Measurements from ENCODE around the gene IL11. TPM values are rescaled to one million over a fixed set of nuclear protein-coding genes. Genes with fewer than 3 reads are reported as not detected.

Gene IL11
- total RNA-seq, 1 experiment from 2014 or later, result 8.4 TPM

- no peak for DNase-seq (ENCODE audit: low spot score)
- in situ Hi-C loops (cut with HindIII; ENCODE audit: low sequenced_read_pairs), result no loop called here
These were observed 55.9 kb downstream of the IL11 start for GRCh38 chr19:55314396-55314795.

Other genes starting within 250 kb of the IL11 start
- gene TNNT1, start 221.3 kb downstream of the IL11 start, total RNA-seq (2014; rRNA removed; shearing (Covaris generic)), result 423 and 463 TPM in 2 replicates
- 13.5 and 25.2 TPM in 2 replicates for gene TNNI3, start 212.7 kb downstream of the IL11 start, total RNA-seq (2014; rRNA removed; shearing (Covaris generic))
- 25.2 and 37.7 TPM in 2 replicates for gene DNAAF3, start 203.8 kb downstream of the IL11 start, total RNA-seq (2014; rRNA removed; shearing (Covaris generic))
- 0.85 and 1.2 TPM in 2 replicates for gene SYT5, start 190.2 kb downstream of the IL11 start, total RNA-seq (2014; rRNA removed; shearing (Covaris generic))
- 5.2 and 20.7 TPM in 2 replicates for gene PTPRH, start 161.0 kb downstream of the IL11 start, total RNA-seq (2014; rRNA removed; shearing (Covaris generic))
- 0.62 and 1.5 TPM in 2 replicates for gene TMEM86B, start 141.7 kb downstream of the IL11 start, total RNA-seq (2014; rRNA removed; shearing (Covaris generic))
- 104 and 109 TPM in 2 replicates for gene PPP6R1, start 111.4 kb downstream of the IL11 start, total RNA-seq (2014; rRNA removed; shearing (Covaris generic))
- 74.4 and 89.1 TPM in 2 replicates for gene HSPBP1, start 90.4 kb downstream of the IL11 start, total RNA-seq (2014; rRNA removed; shearing (Covaris generic))
- 8.9 and 18.3 TPM in 2 replicates for gene BRSK1, start 86.5 kb downstream of the IL11 start, total RNA-seq (2014; rRNA removed; shearing (Covaris generic))
- gene TMEM150B, start 45.1 kb downstream of the IL11 start, total RNA-seq (2014; rRNA removed; shearing (Covaris generic)), result 1.9 TPM in 1 of 2 replicates, not detected in the other
- 17.7 and 20.8 TPM in 2 replicates for gene KMT5C, start 30.6 kb downstream of the IL11 start, total RNA-seq (2014; rRNA removed; shearing (Covaris generic))
- gene COX6B2, start 15.7 kb downstream of the IL11 start, total RNA-seq (2014; rRNA removed; shearing (Covaris generic)), result 5.8 TPM in 2 replicates
- gene GARIN5B, start 7.2 kb downstream of the IL11 start, total RNA-seq (2014; rRNA removed; shearing (Covaris generic)), result not detected in 2 replicates
- gene TMEM190, start 6.4 kb upstream of the IL11 start, total RNA-seq (2014; rRNA removed; shearing (Covaris generic)), result 4.0 and 14.0 TPM in 2 replicates
- gene TMEM238, start 13.8 kb upstream of the IL11 start, total RNA-seq (2014; rRNA removed; shearing (Covaris generic)), result 0.55 TPM in 1 of 2 replicates, not detected in the other
- gene RPL28, start 15.5 kb upstream of the IL11 start, total RNA-seq (2014; rRNA removed; shearing (Covaris generic)), result 236 and 319 TPM in 2 replicates
- 329 and 348 TPM in 2 replicates for gene UBE2S, start 37.3 kb upstream of the IL11 start, total RNA-seq (2014; rRNA removed; shearing (Covaris generic))
- gene SHISA7, start 72.8 kb upstream of the IL11 start, total RNA-seq (2014; rRNA removed; shearing (Covaris generic)), result not detected in 2 replicates
- 186 and 197 TPM in 2 replicates for gene ISOC2, start 91.2 kb upstream of the IL11 start, total RNA-seq (2014; rRNA removed; shearing (Covaris generic))
- not detected in 2 replicates for gene C19orf85, start 94.3 kb upstream of the IL11 start, total RNA-seq (2014; rRNA removed; shearing (Covaris generic))
- 13.3 and 27.6 TPM in 2 replicates for gene ZNF628, start 106.2 kb upstream of the IL11 start, total RNA-seq (2014; rRNA removed; shearing (Covaris generic))
- 143 and 157 TPM in 2 replicates for gene NAT14, start 114.7 kb upstream of the IL11 start, total RNA-seq (2014; rRNA removed; shearing (Covaris generic))
- 2.5 and 9.4 TPM in 2 replicates for gene SSC5D, start 118.0 kb upstream of the IL11 start, total RNA-seq (2014; rRNA removed; shearing (Covaris generic))
- gene SBK2, start 166.7 kb upstream of the IL11 start, total RNA-seq (2014; rRNA removed; shearing (Covaris generic)), result 1.9 and 3.6 TPM in 2 replicates
- 0.31 and 0.37 TPM in 2 replicates for gene SBK3, start 175.1 kb upstream of the IL11 start, total RNA-seq (2014; rRNA removed; shearing (Covaris generic))
- gene ZNF579, start 210.4 kb upstream of the IL11 start, total RNA-seq (2014; rRNA removed; shearing (Covaris generic)), result 10.0 and 16.2 TPM in 2 replicates
- 5.2 and 7.7 TPM in 2 replicates for gene FIZ1, start 229.1 kb upstream of the IL11 start, total RNA-seq (2014; rRNA removed; shearing (Covaris generic))
- gene ZNF524, start 229.8 kb upstream of the IL11 start, total RNA-seq (2014; rRNA removed; shearing (Covaris generic)), result 8.4 and 19.8 TPM in 2 replicates
- gene ZNF865, start 235.2 kb upstream of the IL11 start, total RNA-seq (2014; rRNA removed; shearing (Covaris generic)), result 1.6 and 1.7 TPM in 2 replicates

All from G401 (cell line).